ENCODE results near the gene PRPH2.

Gene PRPH2

GRCh38 chr6:42758756-42759430 is 36.5 kb upstream of the PRPH2 start:
- no peak overlapping the region for H3K27ac ChIP-seq (ENCODE audit: low read depth, low read length)
- H3K4me1 ChIP-seq (ENCODE audit: control insufficient read depth in 5 of 5, insufficient read depth in 5 of 5, low read length in 5 of 5) = peaks cover 0 to 2% (median 0%) of the 10 kb centered on the region in 5 donors
- peaks cover 0 to 14% (median 5%) of the 10 kb centered on the region in 5 donors for H3K36me3 ChIP-seq (ENCODE audit: control insufficient read depth in 5 of 5, insufficient read depth in 5 of 5, low read length in 5 of 5)
- H3K27me3 ChIP-seq (ENCODE audit: control insufficient read depth in 5 of 5, insufficient read depth in 4 of 5, low read length in 5 of 5) = no peaks in the 10 kb centered on the region
- no peak overlapping the region for H3K4me3 ChIP-seq (ENCODE audit: low read depth in 1 of 5, low read length in 5 of 5)
- no peaks in the 10 kb centered on the region for H3K9me3 ChIP-seq (ENCODE audit: control insufficient read depth in 5 of 5, low read length in 5 of 5)
- no peak overlapping the region for H3K9ac ChIP-seq (ENCODE audit: low read length in 5 of 5)

DNA sequence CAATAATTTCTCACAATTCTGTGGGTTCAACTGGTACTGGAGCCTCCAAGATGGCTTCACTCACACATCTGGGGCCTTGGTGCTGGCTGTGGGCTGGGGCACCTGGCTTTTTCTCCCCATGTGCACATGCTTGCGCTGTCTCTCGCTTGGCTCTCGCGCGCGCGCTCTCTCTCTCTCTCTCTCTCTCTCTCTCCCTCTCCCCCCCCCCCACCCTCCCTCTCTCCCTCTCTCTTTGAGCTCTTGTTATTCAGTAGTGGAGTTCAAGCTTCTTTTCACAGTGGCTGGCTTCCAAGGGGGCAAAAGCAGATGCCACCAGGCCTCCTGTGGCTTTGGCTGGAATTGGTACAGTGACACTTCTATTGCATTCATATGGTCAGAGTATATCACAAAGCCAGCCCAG is 34.3 kb upstream of the PRPH2 start:
- Histone ChIP-seq H3K9me3 (ENCODE audit: control insufficient read depth in 5 of 5, low read length in 5 of 5) (no peaks in the 10 kb centered on the region), H3K4me1 (ENCODE audit: control insufficient read depth in 5 of 5, insufficient read depth in 5 of 5, low read length in 5 of 5) (no peaks in the 10 kb centered on the region), H3K27ac (ENCODE audit: low read depth, low read length) (no peak overlapping the region), H3K36me3 (ENCODE audit: control insufficient read depth in 5 of 5, insufficient read depth in 5 of 5, low read length in 5 of 5) (peaks cover 0 to 14% (median 5%) of the 10 kb centered on the region in 5 donors), H3K9ac (ENCODE audit: low read length in 5 of 5) (no peak overlapping the region), H3K27me3 (ENCODE audit: control insufficient read depth in 5 of 5, insufficient read depth in 4 of 5, low read length in 5 of 5) (no peaks in the 10 kb centered on the region), H3K4me3 (ENCODE audit: low read depth in 1 of 5, low read length in 5 of 5) (no peak overlapping the region)

DNA sequence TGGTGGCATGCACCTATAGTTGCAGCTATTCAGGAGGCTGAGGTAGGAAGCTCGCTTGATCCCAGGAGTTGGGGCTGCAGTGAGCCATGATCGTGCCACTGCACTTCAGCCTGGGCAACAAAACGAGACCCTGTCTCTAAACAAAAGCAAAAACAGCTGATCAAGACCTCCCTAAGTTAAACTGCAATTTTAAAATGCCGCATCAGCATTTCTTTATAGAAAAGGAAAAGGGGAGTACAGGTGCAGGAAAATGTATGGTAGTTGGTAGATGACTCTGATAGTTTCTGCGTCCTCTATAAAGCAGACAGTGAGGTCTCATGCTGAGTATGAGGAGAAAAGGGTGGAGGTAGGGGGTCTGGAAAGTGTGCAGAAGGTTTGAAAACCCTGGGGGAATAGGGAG is 32.4 kb upstream of the PRPH2 start:
- no peaks in the 10 kb centered on the region for H3K27me3 ChIP-seq (ENCODE audit: control insufficient read depth in 5 of 5, insufficient read depth in 4 of 5, low read length in 5 of 5)
- no peaks in the 10 kb centered on the region for H3K9me3 ChIP-seq (ENCODE audit: control insufficient read depth in 5 of 5, low read length in 5 of 5)
- no peak overlapping the region for H3K9ac ChIP-seq (ENCODE audit: low read length in 5 of 5)
- peaks cover 0 to 12% (median 5%) of the 10 kb centered on the region in 5 donors for H3K36me3 ChIP-seq (ENCODE audit: control insufficient read depth in 5 of 5, insufficient read depth in 5 of 5, low read length in 5 of 5)
- H3K27ac ChIP-seq (ENCODE audit: low read depth, low read length) = no peak overlapping the region
- no peaks in the 10 kb centered on the region for H3K4me1 ChIP-seq (ENCODE audit: control insufficient read depth in 5 of 5, insufficient read depth in 5 of 5, low read length in 5 of 5)
- H3K4me3 ChIP-seq (ENCODE audit: low read depth in 1 of 5, low read length in 5 of 5) = no peak overlapping the region

DNA sequence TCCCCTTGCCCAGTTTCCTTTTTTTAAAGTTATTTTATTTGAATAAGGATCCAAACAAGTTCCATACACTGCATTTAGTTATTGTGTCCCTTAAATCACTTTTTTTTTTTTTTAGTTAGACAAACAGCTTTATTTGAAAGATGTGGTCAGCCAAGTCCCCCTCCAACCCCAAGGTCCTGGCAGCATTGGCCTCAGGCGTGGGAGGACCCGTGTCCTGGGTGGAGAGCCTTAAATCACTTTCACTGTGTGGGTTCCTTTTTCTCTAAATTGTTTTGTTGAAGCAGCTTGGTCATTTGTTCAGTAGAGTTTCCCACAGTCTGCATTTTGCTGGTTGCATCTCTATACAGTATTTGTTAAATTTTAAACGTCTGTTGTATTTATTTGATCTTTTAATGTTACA is 28.7 kb upstream of the PRPH2 start:
- no peaks in the 10 kb centered on the region for H3K36me3 ChIP-seq (ENCODE audit: control insufficient read depth in 5 of 5, insufficient read depth in 5 of 5, low read length in 5 of 5)
- H3K27ac ChIP-seq (ENCODE audit: low read depth, low read length) = no peak overlapping the region
- H3K27me3 ChIP-seq (ENCODE audit: control insufficient read depth in 5 of 5, insufficient read depth in 4 of 5, low read length in 5 of 5) = no peaks in the 10 kb centered on the region
- H3K4me3 ChIP-seq (ENCODE audit: low read depth in 1 of 5, low read length in 5 of 5) = no peak overlapping the region
- H3K9me3 ChIP-seq (ENCODE audit: control insufficient read depth in 5 of 5, low read length in 5 of 5) = no peaks in the 10 kb centered on the region
- H3K9ac ChIP-seq (ENCODE audit: low read length in 5 of 5) = no peak overlapping the region
- H3K4me1 ChIP-seq (ENCODE audit: control insufficient read depth in 5 of 5, insufficient read depth in 5 of 5, low read length in 5 of 5) = peaks cover 0 to 18% (median 15%) of the 10 kb centered on the region in 5 donors

GRCh38 chr6:42748203-42748898 is 26.0 kb upstream of the PRPH2 start:
- Histone ChIP-seq H3K27ac (ENCODE audit: low read depth, low read length) (peak overlapping the region; percentile 81), H3K27me3 (ENCODE audit: control insufficient read depth in 5 of 5, insufficient read depth in 4 of 5, low read length in 5 of 5) (no peaks in the 10 kb centered on the region), H3K9ac (ENCODE audit: low read length in 5 of 5) (peak overlapping the region in 2 of 5 donors; percentile 12 to 46), H3K9me3 (ENCODE audit: control insufficient read depth in 5 of 5, low read length in 5 of 5) (no peaks in the 10 kb centered on the region), H3K4me1 (ENCODE audit: control insufficient read depth in 5 of 5, insufficient read depth in 5 of 5, low read length in 5 of 5) (peaks cover 4 to 39% (median 33%) of the 10 kb centered on the region in 5 donors), H3K4me3 (ENCODE audit: low read depth in 1 of 5, low read length in 5 of 5) (peak overlapping the region in 3 of 5 donors; percentile 29 to 100 (median 88)), H3K36me3 (ENCODE audit: control insufficient read depth in 5 of 5, insufficient read depth in 5 of 5, low read length in 5 of 5) (no peaks in the 10 kb centered on the region)

- no peaks in the 10 kb centered on the region for H3K27me3 ChIP-seq (ENCODE audit: control insufficient read depth in 5 of 5, insufficient read depth in 4 of 5, low read length in 5 of 5)
- no peaks in the 10 kb centered on the region for H3K36me3 ChIP-seq (ENCODE audit: control insufficient read depth in 5 of 5, insufficient read depth in 5 of 5, low read length in 5 of 5)
- H3K4me3 ChIP-seq (ENCODE audit: low read depth in 1 of 5, low read length in 5 of 5) = peak overlapping the region; percentile 72 to 100 (median 88)
- no peaks in the 10 kb centered on the region for H3K9me3 ChIP-seq (ENCODE audit: control insufficient read depth in 5 of 5, low read length in 5 of 5)
- H3K4me1 ChIP-seq (ENCODE audit: control insufficient read depth in 5 of 5, insufficient read depth in 5 of 5, low read length in 5 of 5) = peaks cover 4 to 40% (median 33%) of the 10 kb centered on the region in 5 donors
- peak overlapping the region; percentile 53 to 90 (median 86) for H3K9ac ChIP-seq (ENCODE audit: low read length in 5 of 5)
- peak overlapping the region; percentile 81 for H3K27ac ChIP-seq (ENCODE audit: low read depth, low read length)
Observed at GRCh38 chr6:42746463-42747391, 24.3 kb upstream of the PRPH2 start.

GRCh38 chr6:42745640-42746462 is 23.5 kb upstream of the PRPH2 start, which contains the start of gene TBCC:
Gene TBCC (minus strand): TSS chr6:42746103. CDS start chr6:42746073, 30 bp downstream.
- no peaks in the 10 kb centered on the region for H3K27me3 ChIP-seq (ENCODE audit: control insufficient read depth in 5 of 5, insufficient read depth in 4 of 5, low read length in 5 of 5)
- peak within 1 kb of the TSS; percentile 98 to 100 (median 99) for H3K4me3 ChIP-seq (ENCODE audit: low read depth in 1 of 5, low read length in 5 of 5)
- H3K9me3 ChIP-seq (ENCODE audit: control insufficient read depth in 5 of 5, low read length in 5 of 5) = no peaks in the 10 kb centered on the region
- peak within 1 kb of the TSS; percentile 89 for H3K27ac ChIP-seq (ENCODE audit: low read depth, low read length)
- H3K36me3 ChIP-seq (ENCODE audit: control insufficient read depth in 5 of 5, insufficient read depth in 5 of 5, low read length in 5 of 5) = no peaks in the 10 kb centered on the region
- peak within 1 kb of the TSS; percentile 84 to 98 (median 94) for H3K9ac ChIP-seq (ENCODE audit: low read length in 5 of 5)
- H3K4me1 ChIP-seq (ENCODE audit: control insufficient read depth in 5 of 5, insufficient read depth in 5 of 5, low read length in 5 of 5) = peaks cover 4 to 40% (median 33%) of the 10 kb centered on the region in 5 donors

DNA sequence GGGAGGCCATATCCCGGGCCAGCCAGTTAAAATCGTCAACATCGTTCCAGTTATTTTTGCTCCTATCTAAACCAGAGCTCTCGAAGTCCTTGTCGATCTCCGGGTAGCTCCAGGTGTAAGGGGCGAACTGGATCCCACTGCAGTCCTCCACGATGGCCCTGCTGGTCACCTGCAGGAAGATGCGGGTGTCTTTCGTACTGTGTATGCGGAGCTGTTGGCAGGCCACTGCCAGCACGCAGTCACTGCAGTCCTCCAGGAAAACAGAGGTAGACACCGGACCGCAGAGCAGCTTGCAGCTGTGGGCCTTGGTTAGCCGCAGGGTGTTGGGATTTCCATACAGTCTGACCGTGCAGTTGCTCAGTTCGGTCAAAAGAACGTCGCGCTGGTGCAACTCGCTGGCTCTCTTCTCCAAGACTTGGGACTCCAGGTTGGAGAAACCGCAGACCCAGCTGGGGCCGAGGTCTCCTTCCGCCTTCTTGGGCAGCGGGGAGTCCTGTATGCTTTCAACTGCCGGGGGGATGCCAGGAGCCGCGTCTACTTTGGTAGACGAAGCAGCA is 22.8 kb upstream of the PRPH2 start:
- Histone ChIP-seq H3K27ac (ENCODE audit: low read depth, low read length) (peak overlapping the region; percentile 89), H3K4me3 (ENCODE audit: low read depth in 1 of 5, low read length in 5 of 5) (peak overlapping the region; percentile 90 to 100 (median 99)), H3K9me3 (ENCODE audit: control insufficient read depth in 5 of 5, low read length in 5 of 5) (no peaks in the 10 kb centered on the region), H3K4me1 (ENCODE audit: control insufficient read depth in 5 of 5, insufficient read depth in 5 of 5, low read length in 5 of 5) (peaks cover 4 to 40% (median 33%) of the 10 kb centered on the region in 5 donors), H3K9ac (ENCODE audit: low read length in 5 of 5) (peak overlapping the region; percentile 84 to 98 (median 94)), H3K27me3 (ENCODE audit: control insufficient read depth in 5 of 5, insufficient read depth in 4 of 5, low read length in 5 of 5) (no peaks in the 10 kb centered on the region), H3K36me3 (ENCODE audit: control insufficient read depth in 5 of 5, insufficient read depth in 5 of 5, low read length in 5 of 5) (no peaks in the 10 kb centered on the region)

DNA sequence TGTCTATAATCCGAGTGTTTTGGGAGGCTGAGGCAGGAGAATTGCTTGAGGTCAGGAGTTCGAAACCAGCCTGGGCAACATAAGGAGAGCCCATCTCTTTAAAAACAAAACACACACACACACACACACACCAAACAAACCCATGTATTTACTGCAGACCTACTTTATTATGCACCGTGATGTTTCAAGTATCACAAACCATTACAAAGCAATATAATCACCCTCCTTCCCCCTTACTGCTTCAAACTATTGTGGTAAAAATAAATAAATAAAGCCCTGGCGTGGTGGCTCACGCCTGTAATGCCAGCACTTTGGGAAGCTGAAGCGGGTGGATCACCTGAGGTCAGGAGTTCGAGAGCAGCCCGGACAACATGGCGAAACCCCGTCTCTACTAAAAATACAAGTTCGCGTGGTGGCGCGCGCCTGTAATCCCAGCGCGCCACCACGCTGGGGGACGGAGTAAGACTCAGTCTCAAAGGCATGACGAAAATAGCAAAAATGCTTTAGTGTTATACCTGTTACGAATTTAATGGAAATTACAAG is 22.0 kb upstream of the PRPH2 start:
- Histone ChIP-seq H3K36me3 (ENCODE audit: control insufficient read depth in 5 of 5, insufficient read depth in 5 of 5, low read length in 5 of 5) (no peaks in the 10 kb centered on the region), H3K27me3 (ENCODE audit: control insufficient read depth in 5 of 5, insufficient read depth in 4 of 5, low read length in 5 of 5) (no peaks in the 10 kb centered on the region), H3K9ac (ENCODE audit: low read length in 5 of 5) (peak overlapping the region in 3 of 5 donors; percentile 94 to 98 (median 97)), H3K4me1 (ENCODE audit: control insufficient read depth in 5 of 5, insufficient read depth in 5 of 5, low read length in 5 of 5) (peaks cover 4 to 40% (median 33%) of the 10 kb centered on the region in 5 donors), H3K27ac (ENCODE audit: low read depth, low read length) (peak overlapping the region; percentile 89), H3K9me3 (ENCODE audit: control insufficient read depth in 5 of 5, low read length in 5 of 5) (no peaks in the 10 kb centered on the region), H3K4me3 (ENCODE audit: low read depth in 1 of 5, low read length in 5 of 5) (peak overlapping the region; percentile 90 to 100 (median 99))
